ENCODE data around the gene NFIB.

NFIB gene

GRCh38 chr9:14192556-14192955, 121.4 kb downstream of the NFIB start:
- no peak for DNase-seq (ENCODE audit: extremely low read depth in 1 of 2, low read depth in 1 of 2)

GRCh38 chr9:14191512-14191911, 122.4 kb downstream of the NFIB start:
- DNase-seq (ENCODE audit: extremely low read depth in 1 of 2, low read depth in 1 of 2): no peak

GRCh38 chr9:14190240-14190639, 123.7 kb downstream of the NFIB start:
- DNase-seq (ENCODE audit: extremely low read depth in 1 of 2, low read depth in 1 of 2): no peak

GRCh38 chr9:14189578-14189977, 124.4 kb downstream of the NFIB start:
- no peak for DNase-seq (ENCODE audit: extremely low read depth in 1 of 2, low read depth in 1 of 2)

- DNase-seq (ENCODE audit: extremely low read depth in 1 of 2, low read depth in 1 of 2): no peak
Observed at GRCh38 chr9:14189146-14189545, 124.8 kb downstream of the NFIB start.

GRCh38 chr9:14188538-14188937, 125.4 kb downstream of the NFIB start:
- DNase-seq (ENCODE audit: extremely low read depth in 1 of 2, low read depth in 1 of 2): no peak

GRCh38 chr9:14188011-14188410, 125.9 kb downstream of the NFIB start:
- no peak for DNase-seq (ENCODE audit: extremely low read depth in 1 of 2, low read depth in 1 of 2)

- no peak for DNase-seq (ENCODE audit: extremely low read depth in 1 of 2, low read depth in 1 of 2)
Observed at GRCh38 chr9:14186096-14186495, 127.8 kb downstream of the NFIB start.

GRCh38 chr9:14185016-14185415, 128.9 kb downstream of the NFIB start:
- DNase-seq (ENCODE audit: extremely low read depth in 1 of 2, low read depth in 1 of 2): no peak

GRCh38 chr9:14183001-14183400, 130.9 kb downstream of the NFIB start:
- no peak for DNase-seq (ENCODE audit: extremely low read depth in 1 of 2, low read depth in 1 of 2)

GRCh38 chr9:14180960-14181537, 132.9 kb downstream of the NFIB start:
- no peak for DNase-seq (ENCODE audit: extremely low read depth in 1 of 2, low read depth in 1 of 2)

- no peak for DNase-seq (ENCODE audit: extremely low read depth in 1 of 2, low read depth in 1 of 2)
Observed at GRCh38 chr9:14180093-14180959, 133.6 kb downstream of the NFIB start.

GRCh38 chr9:14179449-14179848, 134.5 kb downstream of the NFIB start:
- no peak for DNase-seq (ENCODE audit: extremely low read depth in 1 of 2, low read depth in 1 of 2)

GRCh38 chr9:14175778-14176177, 138.2 kb downstream of the NFIB start:
- no peak for DNase-seq (ENCODE audit: extremely low read depth in 1 of 2, low read depth in 1 of 2)

- no peak for DNase-seq (ENCODE audit: extremely low read depth in 1 of 2, low read depth in 1 of 2)
Observed at GRCh38 chr9:14173713-14174112, 140.2 kb downstream of the NFIB start.

GRCh38 chr9:14170973-14171596, 142.9 kb downstream of the NFIB start:
- no peak for DNase-seq (ENCODE audit: extremely low read depth in 1 of 2, low read depth in 1 of 2)

- no peak for DNase-seq (ENCODE audit: extremely low read depth in 1 of 2, low read depth in 1 of 2)
Observed at GRCh38 chr9:14170392-14170931, 143.5 kb downstream of the NFIB start.

GRCh38 chr9:14168381-14168780, 145.6 kb downstream of the NFIB start:
- no peak for DNase-seq (ENCODE audit: extremely low read depth in 1 of 2, low read depth in 1 of 2)

GRCh38 chr9:14165376-14166035, 148.4 kb downstream of the NFIB start:
- DNase-seq (ENCODE audit: extremely low read depth in 1 of 2, low read depth in 1 of 2): no peak

GRCh38 chr9:14164908-14165307, 149.0 kb downstream of the NFIB start:
- no peak for DNase-seq (ENCODE audit: extremely low read depth in 1 of 2, low read depth in 1 of 2)
